ENCODE data around the gene FNDC3A. TPM values are rescaled to one million over a fixed set of nuclear protein-coding genes. Genes with fewer than 3 reads are reported as not detected.
A peak's percentile ranks its signal among the peaks of the same experiment; 100 is the strongest.

Gene FNDC3A
- total RNA-seq, 4 donors from 2014 or later, result 31.3 to 129 (median 69.9) TPM

DNA sequence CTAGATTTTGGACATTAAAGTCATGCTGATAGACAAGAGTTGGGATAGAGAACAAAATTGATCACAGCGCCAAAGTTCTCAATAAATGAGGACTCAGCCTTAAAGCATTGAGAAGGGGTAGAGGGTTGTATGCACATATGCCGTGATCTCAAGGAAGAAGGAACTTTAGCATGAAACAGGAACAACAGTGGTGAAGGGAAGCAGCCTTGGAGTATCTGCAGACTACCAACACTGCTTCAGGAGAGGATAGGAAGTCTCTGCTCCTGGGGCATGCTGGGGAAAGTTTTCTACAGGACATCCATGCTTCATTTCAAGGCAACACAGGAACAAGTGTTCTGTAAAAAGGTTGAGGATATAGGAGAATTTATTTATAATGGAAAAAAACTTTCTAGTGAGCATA lies 132.5 kb downstream of the FNDC3A start:
- DNase-seq, result no peak
- Histone ChIP-seq H3K27ac (no peak overlapping the region), H3K9me3 (no peaks in the 10 kb centered on the region), H3K4me1 (no peaks in the 10 kb centered on the region), H3K4me3 (no peak overlapping the region), H3K27me3 (no peaks in the 10 kb centered on the region), H3K36me3 (no peaks in the 10 kb centered on the region)
- intact Hi-C loops (cut with DNase I; ENCODE audit: low total_unique reads), result no loop called here
- TF ChIP-seq, protein P1, sequence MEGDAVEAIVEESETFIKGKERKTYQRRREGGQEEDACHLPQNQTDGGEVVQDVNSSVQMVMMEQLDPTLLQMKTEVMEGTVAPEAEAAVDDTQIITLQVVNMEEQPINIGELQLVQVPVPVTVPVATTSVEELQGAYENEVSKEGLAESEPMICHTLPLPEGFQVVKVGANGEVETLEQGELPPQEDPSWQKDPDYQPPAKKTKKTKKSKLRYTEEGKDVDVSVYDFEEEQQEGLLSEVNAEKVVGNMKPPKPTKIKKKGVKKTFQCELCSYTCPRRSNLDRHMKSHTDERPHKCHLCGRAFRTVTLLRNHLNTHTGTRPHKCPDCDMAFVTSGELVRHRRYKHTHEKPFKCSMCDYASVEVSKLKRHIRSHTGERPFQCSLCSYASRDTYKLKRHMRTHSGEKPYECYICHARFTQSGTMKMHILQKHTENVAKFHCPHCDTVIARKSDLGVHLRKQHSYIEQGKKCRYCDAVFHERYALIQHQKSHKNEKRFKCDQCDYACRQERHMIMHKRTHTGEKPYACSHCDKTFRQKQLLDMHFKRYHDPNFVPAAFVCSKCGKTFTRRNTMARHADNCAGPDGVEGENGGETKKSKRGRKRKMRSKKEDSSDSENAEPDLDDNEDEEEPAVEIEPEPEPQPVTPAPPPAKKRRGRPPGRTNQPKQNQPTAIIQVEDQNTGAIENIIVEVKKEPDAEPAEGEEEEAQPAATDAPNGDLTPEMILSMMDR (IDR thresholded peaks at IDR 0.05), result no peak
- no peak for TF ChIP-seq POLR2A (IDR thresholded peaks at IDR 0.05)

DNA sequence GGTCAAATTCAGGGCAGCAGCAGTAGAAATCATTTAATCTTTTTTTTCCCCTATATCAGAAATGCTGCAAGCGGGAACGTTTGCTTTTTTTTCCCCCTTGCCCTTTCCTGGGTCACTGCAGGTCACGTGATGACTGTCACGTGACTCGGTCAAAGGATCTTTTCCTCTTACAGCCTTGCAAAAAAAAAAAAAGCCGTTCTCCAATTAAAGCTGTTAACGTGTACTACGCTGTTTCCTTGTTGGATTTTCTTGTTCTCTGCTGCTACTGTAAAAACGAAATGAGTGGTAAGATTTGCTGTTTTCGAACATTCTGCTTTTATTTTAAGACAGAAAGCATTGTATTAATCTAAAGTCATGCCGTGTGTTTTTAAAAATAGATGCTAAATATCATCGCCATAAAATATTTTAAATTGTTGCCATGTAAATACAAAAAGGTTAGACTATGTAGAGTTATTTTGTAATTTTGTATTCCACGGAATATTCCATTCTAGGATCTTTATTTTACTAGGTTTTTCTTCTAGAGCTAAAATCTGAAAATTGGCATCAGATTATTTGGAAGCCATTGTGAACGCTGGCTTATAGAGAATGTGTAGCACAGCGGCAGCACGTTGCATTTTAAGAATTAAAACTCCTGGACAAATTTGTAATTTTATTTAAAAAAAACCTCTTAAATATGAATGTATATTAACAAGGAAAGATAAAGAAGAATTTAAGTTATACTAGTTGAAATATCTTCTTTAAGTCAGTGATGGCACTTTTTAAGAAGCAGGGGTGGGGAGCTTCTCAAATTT lies 134.6 kb downstream of the FNDC3A start:
- intact Hi-C loops (cut with DNase I; ENCODE audit: low total_unique reads), result no loop called here
- Histone ChIP-seq H3K4me3 (peak overlapping the region; percentile 47 to 48), H3K36me3 (no peaks in the 10 kb centered on the region), H3K27me3 (no peaks in the 10 kb centered on the region), H3K4me1 (peaks cover 0 to 6% of the 10 kb centered on the region in 2 donors), H3K9me3 (no peaks in the 10 kb centered on the region), H3K27ac (peak overlapping the region; percentile 8 to 76)
- TF ChIP-seq, protein P1 (IDR thresholded peaks at IDR 0.05), result no peak
- TF ChIP-seq POLR2A (IDR thresholded peaks at IDR 0.05), result no peak
- DNase-seq, result peak; percentile 65 to 73

DNA sequence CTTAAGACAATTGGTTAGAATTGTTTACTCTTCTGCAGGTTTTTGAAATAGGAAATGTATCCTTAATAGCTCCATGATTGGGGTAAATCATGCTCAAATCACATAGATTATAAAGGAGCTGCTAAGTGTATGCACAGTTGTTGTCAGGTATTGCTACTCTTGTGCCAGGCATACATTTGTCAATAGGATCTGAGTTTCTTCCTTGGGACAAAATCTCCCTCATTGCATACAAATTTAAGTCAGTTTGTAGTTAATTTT lies 135.1 kb downstream of the FNDC3A start:
- H3K4me1 ChIP-seq, result peaks cover 0 to 6% of the 10 kb centered on the region in 2 donors
- DNase-seq, result no peak
- peak overlapping the region; percentile 47 to 48 for H3K4me3 ChIP-seq
- H3K27ac ChIP-seq, result peak overlapping the region in 1 of 2 donors; percentile 76
- TF ChIP-seq, protein P1 (IDR thresholded peaks at IDR 0.05), result no peak
- no peak for TF ChIP-seq POLR2A (IDR thresholded peaks at IDR 0.05)
- no peaks in the 10 kb centered on the region for H3K36me3 ChIP-seq
- H3K9me3 ChIP-seq, result no peaks in the 10 kb centered on the region
- intact Hi-C loops (cut with DNase I; ENCODE audit: low total_unique reads), result no loop called here
- no peaks in the 10 kb centered on the region for H3K27me3 ChIP-seq

DNA sequence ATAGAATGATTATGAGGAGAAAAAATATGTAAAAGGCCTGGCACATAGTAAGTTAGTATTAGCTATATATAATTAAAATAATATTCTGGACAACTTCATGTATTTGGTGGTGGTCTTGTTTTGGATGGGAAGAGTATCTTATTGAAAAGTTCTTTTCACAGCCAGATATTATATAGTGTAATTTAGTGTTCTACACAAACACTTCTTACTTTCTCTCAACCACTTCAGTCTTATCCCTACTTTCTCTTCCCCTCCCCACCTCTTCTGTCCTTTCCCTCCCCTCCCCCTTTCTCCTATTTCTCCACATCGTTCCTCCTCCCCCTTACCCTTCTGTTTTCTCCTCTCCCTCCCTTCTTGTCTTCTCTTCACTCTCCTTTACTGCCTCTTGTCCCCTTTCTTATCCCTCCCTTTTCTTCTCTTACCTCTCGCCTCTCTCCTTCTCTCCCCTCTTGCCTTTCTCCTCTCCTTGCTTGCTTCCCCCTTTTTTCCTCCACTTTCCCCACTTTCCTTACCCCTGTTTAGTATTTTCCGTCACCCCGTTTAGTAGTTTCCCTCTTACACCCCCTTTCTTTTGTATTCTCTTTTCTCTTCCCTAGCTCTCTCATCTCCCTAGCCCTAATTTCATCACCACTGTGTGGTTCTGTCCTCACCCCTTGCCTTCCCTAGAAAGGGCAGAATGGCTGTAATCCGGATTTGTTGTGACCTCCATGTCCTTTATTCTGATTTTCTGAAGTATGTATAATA lies 137.2 kb downstream of the FNDC3A start:
- Histone ChIP-seq H3K27ac (no peak overlapping the region), H3K4me3 (no peak overlapping the region), H3K4me1 (peaks cover 0 to 6% of the 10 kb centered on the region in 2 donors), H3K27me3 (no peaks in the 10 kb centered on the region), H3K9me3 (no peaks in the 10 kb centered on the region), H3K36me3 (no peaks in the 10 kb centered on the region)
- no peak for DNase-seq
- no peak for TF ChIP-seq POLR2A (IDR thresholded peaks at IDR 0.05)
- TF ChIP-seq, protein P1 (IDR thresholded peaks at IDR 0.05), result no peak
- intact Hi-C loops (cut with DNase I; ENCODE audit: low total_unique reads), result no loop called here
